ENCODE measurements around the gene LRMDA.

- TF ChIP-seq POLR2A (IDR thresholded peaks at IDR 0.05): no peak
- TF ChIP-seq CTCF (IDR thresholded peaks at IDR 0.05): no peak
Observed at GRCh38 chr10:75940742-75941141, 509.3 kb downstream of the LRMDA start.

Data from body of pancreas (tissue), 4 donors.